Measurements from ENCODE around the gene TBX20.

TBX20 gene

DNA sequence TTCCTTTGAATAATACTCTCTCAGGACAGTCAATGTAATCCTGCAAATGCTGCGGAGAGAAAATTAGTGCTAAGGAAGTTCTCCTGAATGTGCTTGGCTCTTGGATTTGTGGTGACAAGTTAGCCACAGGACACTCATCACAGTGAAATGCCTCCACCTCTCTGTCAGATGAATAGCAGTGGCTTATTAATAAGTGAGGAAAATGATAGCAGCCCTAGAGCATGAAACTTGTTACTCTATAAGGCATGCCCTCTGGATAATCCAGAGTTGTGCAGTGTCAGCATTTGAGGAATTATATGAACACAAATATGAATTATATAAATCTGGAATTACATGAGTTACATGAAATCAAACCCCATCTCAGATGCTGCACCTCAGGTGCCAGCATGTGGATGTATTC, 23.5 kb upstream of the TBX20 start:
- ChIA-PET CTCF (no interaction called here), POLR2A (no interaction called here)
- TF ChIP-seq, protein P1, sequence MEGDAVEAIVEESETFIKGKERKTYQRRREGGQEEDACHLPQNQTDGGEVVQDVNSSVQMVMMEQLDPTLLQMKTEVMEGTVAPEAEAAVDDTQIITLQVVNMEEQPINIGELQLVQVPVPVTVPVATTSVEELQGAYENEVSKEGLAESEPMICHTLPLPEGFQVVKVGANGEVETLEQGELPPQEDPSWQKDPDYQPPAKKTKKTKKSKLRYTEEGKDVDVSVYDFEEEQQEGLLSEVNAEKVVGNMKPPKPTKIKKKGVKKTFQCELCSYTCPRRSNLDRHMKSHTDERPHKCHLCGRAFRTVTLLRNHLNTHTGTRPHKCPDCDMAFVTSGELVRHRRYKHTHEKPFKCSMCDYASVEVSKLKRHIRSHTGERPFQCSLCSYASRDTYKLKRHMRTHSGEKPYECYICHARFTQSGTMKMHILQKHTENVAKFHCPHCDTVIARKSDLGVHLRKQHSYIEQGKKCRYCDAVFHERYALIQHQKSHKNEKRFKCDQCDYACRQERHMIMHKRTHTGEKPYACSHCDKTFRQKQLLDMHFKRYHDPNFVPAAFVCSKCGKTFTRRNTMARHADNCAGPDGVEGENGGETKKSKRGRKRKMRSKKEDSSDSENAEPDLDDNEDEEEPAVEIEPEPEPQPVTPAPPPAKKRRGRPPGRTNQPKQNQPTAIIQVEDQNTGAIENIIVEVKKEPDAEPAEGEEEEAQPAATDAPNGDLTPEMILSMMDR (IDR thresholded peaks at IDR 0.05; ENCODE audit: control extremely low read depth, extremely low read depth, low read depth, missing control alignments) = no peak

DNA sequence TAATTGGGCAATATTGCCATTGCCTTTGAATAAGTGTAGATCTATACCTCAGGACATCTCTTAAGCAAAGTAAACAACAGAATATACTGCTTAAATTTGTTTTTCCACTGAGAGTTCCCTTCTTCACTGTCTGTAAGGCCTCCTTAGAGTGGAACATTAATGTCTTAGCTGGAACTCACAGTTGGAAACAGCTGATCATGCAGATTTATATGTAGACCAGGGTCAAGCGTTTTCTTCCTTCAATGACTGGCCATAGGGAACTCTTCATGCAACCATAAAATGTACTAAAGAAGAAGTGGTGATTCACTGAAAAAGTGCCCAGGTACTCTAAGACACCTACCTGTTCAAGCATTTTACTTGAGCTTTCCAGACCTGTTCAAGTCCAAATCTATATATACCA, 18.3 kb upstream of the TBX20 start:
- TF ChIP-seq, protein P1 (IDR thresholded peaks at IDR 0.05; ENCODE audit: control extremely low read depth, extremely low read depth, low read depth, missing control alignments) = no peak
- POLR2A ChIA-PET = no interaction called here
- DNase-seq (ENCODE audit: extremely low spot score) = no peak
- CTCF ChIA-PET = interaction anchor here (0.8 kb wide), 1 partner anchor 635 kb away, joined by 3 read pairs; no protein-coding TSS in a partner anchor

More for the DNA sequence above, 23.5 kb upstream of the TBX20 start:
- DNase-seq (ENCODE audit: extremely low spot score) = no peak

DNA sequence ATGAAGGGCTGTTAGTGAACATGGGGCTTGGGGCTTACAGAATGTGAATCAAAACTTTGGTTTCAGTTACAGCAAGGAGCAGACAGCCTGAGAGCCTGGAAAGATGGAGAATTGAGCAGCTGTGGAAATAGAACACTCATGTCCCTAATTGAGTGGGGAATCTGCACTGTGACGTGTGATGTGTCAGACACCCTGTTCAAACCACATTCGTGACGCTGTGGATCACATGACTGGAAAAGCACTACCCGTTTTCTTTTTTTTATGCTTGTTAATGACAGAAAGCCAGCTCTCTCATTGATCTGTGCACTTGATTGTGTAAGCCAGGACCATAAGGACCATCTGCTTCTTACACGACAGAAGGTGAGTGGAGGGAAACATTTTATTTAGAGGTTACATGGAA, 15.1 kb upstream of the TBX20 start:
- POLR2A ChIA-PET = no interaction called here
- CTCF ChIA-PET = no interaction called here
- TF ChIP-seq, protein P1 (IDR thresholded peaks at IDR 0.05; ENCODE audit: control extremely low read depth, extremely low read depth, low read depth, missing control alignments) = no peak
- no peak for DNase-seq (ENCODE audit: extremely low spot score)

DNA sequence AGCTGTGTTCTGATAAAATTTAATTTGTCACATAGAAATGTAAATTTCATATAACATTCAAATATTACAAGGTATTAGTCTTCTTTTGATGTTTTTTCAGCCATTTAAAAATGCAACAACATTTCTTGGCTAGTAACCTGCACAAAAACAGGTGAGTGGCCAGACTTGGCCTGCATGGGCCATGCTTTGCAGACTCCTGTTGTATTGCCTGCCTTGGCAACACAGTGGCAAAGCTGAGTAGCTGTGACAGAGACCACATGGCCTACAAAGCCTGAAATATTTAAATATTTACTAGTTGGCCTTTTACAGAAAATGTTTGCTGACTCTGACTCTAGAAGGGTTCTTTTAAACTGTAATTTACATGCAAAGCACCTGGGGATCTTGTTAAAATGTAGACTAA, 13.5 kb upstream of the TBX20 start:
- POLR2A ChIA-PET = no interaction called here
- TF ChIP-seq, protein P1 (IDR thresholded peaks at IDR 0.05; ENCODE audit: control extremely low read depth, extremely low read depth, low read depth, missing control alignments) = no peak
- CTCF ChIA-PET = no interaction called here
- DNase-seq (ENCODE audit: extremely low spot score) = no peak

DNA sequence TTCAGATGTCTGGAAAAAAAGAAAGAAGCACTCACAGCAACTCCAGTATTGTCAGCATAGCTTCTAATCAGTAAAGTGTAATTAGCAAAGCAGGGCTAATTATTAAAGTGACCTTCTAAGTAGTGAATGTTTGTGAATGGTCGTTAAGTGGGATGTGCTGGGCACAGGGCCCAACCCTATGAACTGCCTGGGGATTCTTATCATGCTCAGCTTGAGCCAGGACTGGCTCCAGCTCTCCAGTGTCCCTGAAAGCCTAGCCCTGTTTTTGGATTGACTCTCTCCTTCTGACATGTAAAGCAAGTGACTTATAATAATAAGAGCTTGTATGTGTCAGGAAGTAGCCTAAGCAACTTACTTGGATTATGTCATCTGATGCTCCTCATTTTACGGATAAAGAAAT, 9.5 kb upstream of the TBX20 start:
- TF ChIP-seq, protein P1 (IDR thresholded peaks at IDR 0.05; ENCODE audit: control extremely low read depth, extremely low read depth, low read depth, missing control alignments) = no peak
- POLR2A ChIA-PET = no interaction called here
- CTCF ChIA-PET = no interaction called here
- DNase-seq (ENCODE audit: extremely low spot score) = no peak

DNA sequence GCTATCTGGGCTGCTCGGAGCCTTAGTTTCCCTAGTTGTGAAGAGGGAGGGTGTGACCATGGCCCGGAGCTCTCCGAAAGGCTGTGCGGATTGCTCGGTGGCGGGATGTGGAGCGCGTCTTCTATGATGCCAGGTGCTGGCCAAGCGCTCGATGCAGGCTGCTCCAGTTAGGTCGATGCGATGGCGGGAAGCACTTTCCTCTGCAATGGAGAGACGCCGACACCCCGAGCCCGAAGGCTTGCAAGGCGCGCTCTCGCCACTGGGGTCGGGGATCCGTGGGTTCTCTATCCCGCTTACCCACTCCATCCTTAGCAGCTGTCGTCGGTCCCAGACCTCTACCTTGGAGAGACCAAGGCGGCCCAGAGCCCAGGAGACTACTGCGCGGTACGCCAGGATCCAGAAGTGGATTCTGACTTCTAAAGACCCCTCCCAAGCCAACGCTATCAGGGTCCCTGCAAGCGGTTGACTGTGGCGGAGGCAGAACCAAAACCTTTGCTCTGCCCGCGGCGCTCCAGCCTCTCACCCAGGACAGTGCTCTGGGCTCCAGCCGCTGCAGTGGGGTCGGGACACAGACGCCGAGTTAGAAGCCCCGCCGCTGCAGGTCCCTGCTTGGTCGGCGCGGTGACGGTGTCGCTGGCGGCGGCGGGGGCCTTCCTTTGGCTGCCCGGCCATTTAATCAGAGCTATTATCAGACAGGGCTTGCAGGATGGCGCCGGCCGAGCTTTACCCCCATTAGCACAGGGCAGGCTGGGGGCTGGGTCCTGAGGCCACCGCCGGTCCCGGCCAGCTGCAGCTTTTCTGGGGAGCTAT, 7.8 kb upstream of the TBX20 start:
- POLR2A ChIA-PET = no interaction called here
- CTCF ChIA-PET = no interaction called here
- no peak for DNase-seq (ENCODE audit: extremely low spot score)
- TF ChIP-seq, protein P1 (IDR thresholded peaks at IDR 0.05; ENCODE audit: control extremely low read depth, extremely low read depth, low read depth, missing control alignments) = no peak
